GM19240 (cell line): ENCODE measurements around the gene GPSM1.
A peak's percentile ranks its signal among the peaks of the same experiment; 100 is the strongest.

Source experiments
- DNase-seq: peaks from one replicate; pipeline ENCODE4 v3.0.0; 2011; ENCODE audit warnings: low spot score; ENCODE audit not compliant: insufficient read length

Gene GPSM1

GRCh38 chr9:136331030-136331429, 3.7 kb downstream of the GPSM1 start:
- no peak for DNase-seq

DNA sequence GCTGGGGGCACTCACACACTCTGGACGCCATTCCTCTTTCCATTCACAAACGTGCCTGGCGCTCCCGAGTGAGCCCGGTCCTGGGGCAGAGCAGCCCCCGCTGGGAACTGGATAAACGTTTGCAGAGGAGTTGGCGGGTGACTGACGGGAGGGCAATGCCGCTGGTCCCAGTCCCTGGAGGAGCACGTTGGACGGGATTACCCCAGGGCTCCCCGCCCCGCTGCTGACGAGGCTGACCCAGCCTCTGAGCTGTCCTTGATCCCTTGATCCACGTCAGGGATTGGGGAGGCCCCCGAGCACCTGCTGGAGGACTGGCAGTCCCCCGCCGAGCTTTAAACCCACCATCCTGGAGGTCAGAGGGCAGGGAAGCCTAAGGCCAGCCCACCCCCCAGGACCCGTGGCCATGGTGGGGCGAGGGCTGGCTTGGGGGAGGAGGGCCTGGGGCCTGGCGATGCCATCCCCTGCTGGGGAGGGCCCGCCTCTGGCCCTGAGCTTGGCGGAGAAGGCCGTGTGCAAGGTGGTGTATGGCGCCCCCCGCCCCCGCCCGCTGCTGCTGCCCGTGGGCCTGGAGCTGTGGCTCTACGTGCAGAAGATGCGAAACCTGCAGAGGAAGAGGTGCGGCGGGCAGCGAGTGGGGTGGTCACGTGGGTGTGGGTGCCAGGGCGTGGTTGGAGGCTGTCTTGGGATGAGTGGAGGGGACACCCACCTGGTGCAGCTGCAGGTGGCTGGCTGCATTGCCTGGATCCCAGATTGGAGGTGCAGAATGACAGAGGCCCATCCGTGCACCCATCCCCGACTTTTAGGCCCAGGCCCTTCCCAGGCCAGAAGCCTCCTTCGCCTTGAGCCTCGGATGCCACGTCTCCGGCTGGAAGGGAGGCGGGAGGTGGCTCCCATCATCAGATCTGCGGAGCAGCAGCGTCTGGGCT, 4.5 kb downstream of the GPSM1 start:
- DNase-seq, result no peak

DNA sequence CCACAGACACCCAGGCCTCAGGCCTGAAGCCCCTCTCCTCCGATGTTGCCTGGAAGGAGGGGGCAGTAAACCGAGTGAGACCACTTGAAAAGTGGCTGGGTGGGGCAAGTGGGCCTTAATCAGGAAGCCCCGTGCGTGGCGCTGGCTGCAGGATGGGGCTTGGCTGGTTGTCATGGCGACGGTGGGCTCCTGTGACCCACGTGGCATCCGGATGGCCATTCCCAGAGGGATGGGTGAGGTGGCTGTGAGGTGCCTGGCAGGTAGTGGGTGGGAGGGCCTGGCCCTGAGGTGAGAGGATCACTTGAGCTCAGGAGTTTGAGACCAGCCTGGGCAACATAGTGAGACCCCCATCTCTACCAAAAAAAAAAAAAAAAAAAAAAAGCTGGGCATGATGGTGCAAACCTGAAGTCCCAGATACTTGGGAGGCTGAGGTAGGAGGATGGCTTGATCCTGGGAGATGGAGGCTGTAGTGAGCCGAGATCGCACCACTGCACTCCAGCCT, 5.2 kb downstream of the GPSM1 start:
- DNase-seq, result no peak

DNA sequence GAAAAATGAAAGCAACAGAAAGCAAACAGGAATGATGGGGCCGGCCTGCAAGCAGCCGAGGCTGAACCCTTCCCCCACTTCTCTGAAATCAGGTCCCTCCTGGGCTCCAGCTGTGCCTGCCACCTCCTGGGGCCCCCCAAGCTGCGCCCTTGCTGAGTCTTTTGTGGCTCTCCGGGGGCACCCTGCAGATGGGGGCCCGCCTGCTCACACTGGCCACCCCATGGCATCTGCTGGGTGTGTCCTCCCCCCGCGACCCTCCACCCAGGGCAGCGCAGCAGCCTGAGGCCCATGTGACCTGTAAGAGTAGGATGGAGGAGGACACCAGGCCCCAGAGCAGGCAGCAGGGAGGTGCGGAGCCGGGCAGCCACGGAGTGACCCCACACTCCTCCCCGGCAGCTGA, 5.7 kb downstream of the GPSM1 start:
- no peak for DNase-seq

GRCh38 chr9:136333486-136333885, 6.1 kb downstream of the GPSM1 start:
- DNase-seq, result no peak

- DNase-seq, result no peak
These were observed 7.2 kb downstream of the GPSM1 start for GRCh38 chr9:136334541-136334940.

DNA sequence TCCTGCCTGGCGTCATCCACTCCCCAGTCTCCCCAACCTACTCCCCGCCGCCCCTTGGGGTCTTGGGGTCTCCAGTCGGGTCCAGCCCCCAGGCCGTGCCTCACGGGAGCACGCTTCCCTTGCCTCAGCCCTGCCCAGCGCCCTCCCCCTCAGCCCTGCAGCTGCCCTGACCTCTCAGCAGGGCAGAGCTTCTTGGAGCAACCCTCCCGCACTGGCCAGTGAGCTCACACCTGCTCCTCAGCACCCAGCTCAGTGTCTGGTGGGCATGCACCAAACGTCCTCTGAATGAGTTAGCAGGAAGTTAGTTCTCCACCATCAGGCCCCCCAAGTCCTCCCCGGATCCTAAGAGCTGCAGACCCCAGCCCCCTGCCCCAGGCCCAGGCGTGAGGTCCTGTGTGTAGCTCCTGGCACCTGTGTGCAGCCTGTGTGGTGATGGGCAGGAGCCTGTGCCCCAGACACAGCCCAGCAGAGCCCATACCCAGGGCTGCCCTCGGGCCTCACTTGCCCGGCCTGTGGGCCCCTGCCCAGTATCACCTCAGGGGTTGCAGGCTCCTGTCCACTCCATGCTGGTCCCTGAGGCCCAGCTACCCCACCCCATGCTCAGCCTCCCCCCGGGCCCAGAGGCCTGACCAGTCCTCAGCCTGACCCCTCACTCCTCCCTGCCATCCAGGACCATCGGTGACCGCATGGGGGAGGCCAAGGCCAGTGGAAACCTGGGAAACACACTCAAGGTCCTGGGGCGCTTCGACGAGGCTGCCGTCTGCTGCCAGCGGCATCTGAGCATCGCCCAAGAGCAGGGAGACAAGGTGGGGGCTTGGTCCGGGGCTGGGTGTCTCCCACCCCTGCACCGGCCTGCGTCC, 8.2 kb downstream of the GPSM1 start:
- DNase-seq, result no peak

GRCh38 chr9:136336156-136336870, 9.0 kb downstream of the GPSM1 start:
- DNase-seq, result no peak

DNA sequence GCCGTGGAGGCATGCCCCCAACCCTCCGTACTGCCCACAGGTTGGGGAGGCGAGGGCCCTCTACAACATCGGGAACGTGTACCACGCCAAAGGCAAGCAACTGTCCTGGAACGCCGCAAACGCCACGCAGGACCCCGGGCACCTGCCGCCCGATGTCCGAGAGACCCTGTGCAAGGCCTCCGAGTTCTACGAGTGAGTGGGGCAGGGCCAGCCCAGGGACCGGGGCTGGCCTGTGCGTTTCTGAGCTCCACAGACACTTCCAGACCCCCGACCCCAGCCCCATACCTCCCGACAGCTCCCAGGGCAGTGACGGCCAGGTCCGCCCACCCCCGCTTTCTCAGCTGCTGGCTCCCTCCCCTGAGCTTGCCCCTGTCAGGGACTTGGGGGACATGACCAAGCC, 9.5 kb downstream of the GPSM1 start:
- no peak for DNase-seq

- no peak for DNase-seq
These were observed 10.4 kb downstream of the GPSM1 start for GRCh38 chr9:136337416-136338395.

DNA sequence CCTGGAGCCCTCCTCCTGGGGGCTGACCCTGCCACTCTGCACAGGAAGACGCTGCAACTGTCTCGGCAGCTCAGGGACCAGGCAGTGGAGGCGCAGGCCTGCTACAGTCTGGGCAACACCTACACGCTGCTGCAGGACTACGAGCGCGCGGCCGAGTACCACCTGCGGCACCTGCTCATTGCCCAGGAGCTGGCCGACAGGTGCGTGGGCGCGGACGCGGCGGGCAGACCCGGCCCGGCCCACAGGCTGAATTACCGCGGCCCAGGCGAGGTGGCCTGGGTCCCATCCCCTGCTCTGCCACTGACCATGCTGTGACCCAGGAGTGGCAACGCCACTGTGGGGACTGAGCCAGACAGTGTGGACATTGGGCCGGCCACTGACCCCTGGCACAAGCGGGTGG, 11.2 kb downstream of the GPSM1 start:
- DNase-seq, result no peak

GRCh38 chr9:136339173-136339957, 12.0 kb downstream of the GPSM1 start:
- DNase-seq, result peak; percentile 67

DNA sequence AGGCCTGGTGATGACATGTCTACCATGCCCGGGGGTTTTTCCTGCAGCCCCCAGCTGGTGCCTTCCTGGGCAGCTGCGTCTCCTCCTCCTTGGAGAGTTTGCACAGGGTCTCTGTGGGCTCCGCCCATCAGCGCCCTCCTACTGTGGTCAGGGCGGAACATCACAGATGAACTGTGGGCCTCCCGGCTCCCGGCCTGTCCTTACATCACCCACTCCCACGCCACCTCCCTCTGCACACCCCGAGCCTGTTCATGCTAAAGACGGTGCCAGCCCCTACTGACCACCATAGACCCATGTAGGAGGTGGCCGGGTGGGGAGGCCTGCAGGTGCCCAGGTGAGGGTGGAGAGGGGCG, 12.6 kb downstream of the GPSM1 start:
- DNase-seq, result no peak

- no peak for DNase-seq
These were observed 13.2 kb downstream of the GPSM1 start for GRCh38 chr9:136340356-136341041.

- no peak for DNase-seq
These were observed 13.8 kb downstream of the GPSM1 start for GRCh38 chr9:136341042-136341655.

DNA sequence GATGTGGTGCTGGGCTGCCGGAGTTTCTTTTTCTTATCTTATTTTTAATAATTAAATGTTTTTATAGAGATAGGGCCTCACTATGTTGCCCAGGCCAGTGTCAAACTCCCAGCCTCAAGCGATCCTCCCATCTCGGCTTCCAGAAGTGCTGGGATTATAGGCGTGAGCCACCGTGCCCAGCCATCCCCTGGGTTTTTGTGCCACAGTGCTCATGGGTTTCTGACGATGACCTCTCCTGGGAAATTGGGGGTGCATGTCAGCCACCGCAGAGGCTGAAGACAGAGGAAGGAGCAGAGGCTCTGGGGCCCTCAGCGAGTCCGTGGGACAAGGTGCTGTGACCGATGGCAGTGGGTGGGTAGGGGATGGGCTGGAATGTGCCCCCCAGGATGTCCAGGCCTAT, 14.4 kb downstream of the GPSM1 start:
- DNase-seq, result no peak

DNA sequence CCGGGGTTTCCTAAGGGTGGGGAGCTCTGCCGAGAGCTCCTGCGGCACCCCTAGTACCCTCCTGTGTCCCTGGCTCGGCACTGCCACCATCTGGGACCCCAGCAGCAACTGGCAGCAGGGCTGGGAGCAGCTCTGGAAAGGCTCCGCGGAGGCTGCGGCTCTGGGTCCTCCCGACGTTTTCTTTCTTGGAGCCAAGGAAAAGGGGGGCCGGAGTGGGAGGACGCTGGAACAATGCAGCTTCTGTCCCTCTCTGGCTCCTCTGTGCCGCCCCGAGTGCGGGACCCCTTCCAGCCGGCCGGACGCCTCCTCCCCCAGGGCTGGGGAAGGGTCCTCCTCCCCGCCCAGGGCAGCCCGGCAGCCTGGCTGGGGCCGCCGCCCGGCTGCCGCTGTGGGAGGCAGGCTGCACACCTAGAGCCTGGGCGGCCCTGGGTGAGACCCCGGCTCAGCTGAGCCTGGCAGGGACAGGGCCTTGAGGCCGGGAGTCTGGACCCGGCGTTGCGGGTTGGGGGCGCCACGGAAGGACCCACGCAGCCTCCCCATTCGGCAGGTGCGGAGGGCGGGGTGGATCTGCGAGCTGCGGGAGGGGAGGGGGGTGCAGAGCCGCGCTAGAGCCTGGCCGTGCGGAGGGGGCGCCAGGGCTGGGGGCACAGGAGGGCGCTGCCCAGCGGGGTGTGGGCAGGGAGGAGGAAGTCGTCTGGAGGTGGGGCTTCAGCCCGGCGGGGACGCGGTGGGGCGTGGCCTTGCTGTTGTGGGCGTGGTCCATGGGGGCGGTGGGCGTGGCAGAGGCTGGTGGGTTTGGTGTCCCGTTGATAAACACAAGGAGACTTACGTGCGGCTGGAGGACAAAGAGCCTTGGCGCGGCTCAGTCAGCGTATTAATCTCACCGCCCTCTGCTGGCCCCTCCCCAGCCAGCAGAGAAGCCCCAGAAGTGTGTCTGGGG, 15.1 kb downstream of the GPSM1 start:
- peak; percentile 68 for DNase-seq
